HG03108 (cell line): Measurements from ENCODE around the gene IL6R.

Experiments used
- ATAC-seq: cut with Tn5 transposase; IDR thresholded peaks from one replicate; pipeline ENCODE4 v1.9.1; 2021; ENCODE audit warnings: moderate library complexity; ENCODE audit not compliant: unreplicated experiment

The IL6R gene

GRCh38 chr1:154446789-154447188 lies 41.6 kb downstream of the IL6R start:
- no peak for ATAC-seq

DNA sequence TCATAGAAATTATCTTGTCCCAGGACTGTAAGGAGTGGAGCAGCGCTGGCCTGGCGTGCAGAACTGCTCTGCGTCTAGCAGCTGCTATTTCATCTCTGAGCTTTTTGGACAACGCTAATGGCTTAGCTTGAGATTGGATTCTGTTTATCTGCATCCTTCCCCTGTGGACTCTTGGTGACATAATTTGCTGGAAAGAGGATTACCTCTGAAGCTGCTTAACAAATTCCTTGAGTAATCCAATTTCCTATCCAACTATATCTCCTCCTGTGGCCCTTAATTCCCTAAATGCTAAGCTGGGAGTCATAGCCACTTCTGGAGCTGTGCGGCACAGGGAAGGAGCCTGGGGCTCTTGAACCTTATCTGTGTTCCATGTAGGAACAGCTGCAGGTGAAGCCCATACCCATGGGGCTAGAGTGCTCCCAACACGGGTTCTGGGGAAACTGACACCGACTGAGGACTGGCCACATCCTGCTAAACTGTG lies 43.2 kb downstream of the IL6R start:
- no peak for ATAC-seq

- ATAC-seq, result no peak
Observed at GRCh38 chr1:154453161-154453560, 48.0 kb downstream of the IL6R start.

DNA sequence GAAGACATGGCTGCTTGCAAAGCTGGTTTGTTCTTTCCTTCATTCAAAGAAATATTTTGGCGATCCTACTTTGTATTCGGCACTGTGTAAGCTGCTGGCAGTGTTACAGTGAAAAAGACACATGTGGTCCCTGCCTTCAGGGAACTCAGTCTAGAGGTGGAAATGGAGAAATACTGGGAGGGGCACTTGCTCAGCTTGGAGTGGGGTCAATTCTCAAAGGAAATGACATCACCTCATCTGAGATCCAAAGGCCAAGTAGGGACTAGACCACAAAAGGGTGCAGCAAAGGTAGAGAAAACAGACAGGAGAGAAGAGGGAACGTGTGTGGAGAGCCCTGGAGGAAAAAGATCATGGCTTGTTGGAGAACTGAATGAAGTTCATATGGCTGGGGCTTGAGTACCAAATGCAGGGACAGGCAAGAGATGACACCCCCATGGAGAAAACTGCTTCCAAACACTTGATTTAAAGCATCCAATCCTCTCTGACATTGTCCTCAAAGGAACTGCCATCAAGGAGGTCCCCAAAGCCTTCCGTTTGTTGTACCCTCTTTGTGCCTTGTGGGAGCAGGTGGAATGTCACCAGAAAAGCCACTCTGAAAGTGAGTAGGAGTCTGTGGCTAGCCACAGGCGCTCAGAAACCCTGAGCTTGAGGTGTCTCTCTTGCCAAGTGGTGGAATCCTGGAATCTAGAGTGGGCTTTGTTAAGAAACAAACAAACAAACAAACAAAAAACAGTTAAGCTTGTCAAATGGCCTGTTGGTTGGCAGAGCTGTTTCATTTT lies 48.6 kb downstream of the IL6R start:
- no peak for ATAC-seq

GRCh38 chr1:154454386-154455120 lies 49.4 kb downstream of the IL6R start:
- no peak for ATAC-seq

GRCh38 chr1:154456631-154457030 lies 51.5 kb downstream of the IL6R start:
- no peak for ATAC-seq

GRCh38 chr1:154459080-154459479 lies 53.9 kb downstream of the IL6R start:
- ATAC-seq, result no peak

DNA sequence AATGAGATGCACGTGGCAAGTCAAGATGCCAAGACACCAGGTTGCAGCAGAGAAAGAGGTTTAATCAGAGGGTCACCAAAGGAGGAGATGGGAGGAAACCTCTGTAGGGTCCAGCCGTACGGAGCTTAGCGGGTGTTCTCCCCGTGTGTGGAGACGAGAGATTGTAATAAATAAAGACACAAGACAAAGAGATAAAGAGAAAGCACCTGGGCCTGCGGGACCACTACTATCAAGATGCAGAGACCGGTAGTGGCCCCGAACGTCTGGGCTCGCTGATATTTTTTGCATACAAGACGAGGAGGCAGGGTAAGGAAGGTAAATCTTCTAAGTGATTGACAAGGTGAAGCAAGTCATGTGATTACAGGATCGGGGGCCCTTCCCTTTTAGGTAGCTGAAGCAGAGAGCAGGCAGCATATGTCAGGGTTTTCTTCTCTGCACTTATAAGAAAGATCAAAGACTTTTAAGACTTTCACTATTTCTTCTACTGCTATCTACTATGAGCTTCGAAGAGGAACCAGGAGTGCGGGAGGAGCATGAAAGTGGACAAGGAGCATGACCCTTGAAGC lies 55.6 kb downstream of the IL6R start:
- ATAC-seq, result no peak

DNA sequence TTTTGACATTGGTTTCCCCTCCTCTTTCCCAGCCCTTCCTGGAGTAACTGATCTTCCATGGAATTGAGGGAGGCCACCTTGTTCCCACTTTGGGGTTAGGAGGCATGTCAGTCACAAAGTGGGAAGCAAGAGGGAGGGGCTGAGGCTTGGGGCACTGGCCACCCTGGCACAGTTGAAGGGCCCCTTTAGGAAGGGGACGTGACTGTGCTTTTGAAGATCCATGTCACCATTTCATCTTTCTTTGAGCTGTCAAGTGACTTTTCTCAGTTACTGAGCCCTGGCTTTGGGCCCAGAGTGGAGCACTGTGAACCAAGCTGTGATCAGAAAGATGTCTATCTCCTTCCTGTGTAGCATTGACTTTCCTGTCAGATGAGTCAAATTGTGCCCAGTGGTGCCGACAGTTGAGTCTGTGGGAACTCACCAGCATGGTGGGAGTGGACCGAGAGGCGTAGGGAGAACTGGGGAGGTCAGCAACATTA lies 58.4 kb downstream of the IL6R start:
- no peak for ATAC-seq

- ATAC-seq, result no peak
Observed at GRCh38 chr1:154465621-154466195, 60.6 kb downstream of the IL6R start.

GRCh38 chr1:154466206-154466605 lies 61.1 kb downstream of the IL6R start:
- ATAC-seq, result no peak

DNA sequence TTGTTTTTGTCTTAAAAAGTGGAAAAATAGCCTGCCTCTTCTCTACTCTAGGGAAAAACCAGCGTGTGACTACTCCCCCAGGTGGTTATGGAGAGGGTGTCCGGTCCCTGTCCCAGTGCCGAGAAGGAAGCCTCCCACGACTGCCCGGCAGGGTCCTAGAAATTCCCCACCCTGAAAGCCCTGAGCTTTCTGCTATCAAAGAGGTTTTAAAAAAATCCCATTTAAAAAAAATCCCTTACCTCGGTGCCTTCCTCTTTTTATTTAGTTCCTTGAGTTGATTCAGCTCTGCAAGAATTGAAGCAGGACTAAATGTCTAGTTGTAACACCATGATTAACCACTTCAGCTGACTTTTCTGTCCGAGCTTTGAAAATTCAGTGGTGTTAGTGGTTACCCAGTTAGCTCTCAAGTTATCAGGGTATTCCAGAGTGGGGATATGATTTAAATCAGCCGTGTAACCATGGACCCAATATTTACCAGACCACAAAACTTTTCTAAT lies 61.8 kb downstream of the IL6R start:
- ATAC-seq, result peak; percentile 53

GRCh38 chr1:154467434-154468102 lies 62.4 kb downstream of the IL6R start:
- ATAC-seq, result no peak

DNA sequence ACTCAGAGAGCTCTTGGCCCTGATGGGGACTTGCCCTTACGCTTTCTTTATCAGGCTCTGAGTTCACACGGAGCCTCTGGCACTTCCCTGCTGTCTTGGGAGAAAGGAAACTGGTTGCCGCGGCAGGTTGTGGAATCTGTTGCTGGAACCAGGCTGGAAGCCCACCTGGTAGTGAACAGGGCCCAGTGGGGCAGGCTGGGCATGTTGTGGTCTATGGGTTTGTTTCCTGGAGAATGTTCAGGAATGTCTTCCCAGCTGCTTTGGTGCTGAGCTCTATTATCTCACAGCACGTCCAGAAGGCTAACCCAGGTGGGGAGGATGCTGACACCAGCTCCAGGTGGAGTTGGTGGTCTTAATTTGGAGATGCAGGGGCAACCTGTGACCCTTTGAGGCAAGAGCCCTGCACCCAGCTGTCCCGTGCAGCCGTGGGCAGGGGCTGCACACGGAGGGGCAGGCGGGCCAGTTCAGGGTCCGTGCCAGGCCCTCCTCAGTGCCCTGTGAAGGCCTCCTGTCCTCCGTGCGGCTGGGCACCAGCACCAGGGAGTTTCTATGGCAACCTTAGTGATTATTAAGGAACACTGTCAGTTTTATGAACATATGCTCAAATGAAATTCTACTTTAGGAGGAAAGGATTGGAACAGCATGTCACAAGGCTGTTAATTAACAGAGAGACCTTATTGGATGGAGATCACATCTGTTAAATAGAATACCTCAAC lies 63.5 kb downstream of the IL6R start:
- ATAC-seq, result no peak

DNA sequence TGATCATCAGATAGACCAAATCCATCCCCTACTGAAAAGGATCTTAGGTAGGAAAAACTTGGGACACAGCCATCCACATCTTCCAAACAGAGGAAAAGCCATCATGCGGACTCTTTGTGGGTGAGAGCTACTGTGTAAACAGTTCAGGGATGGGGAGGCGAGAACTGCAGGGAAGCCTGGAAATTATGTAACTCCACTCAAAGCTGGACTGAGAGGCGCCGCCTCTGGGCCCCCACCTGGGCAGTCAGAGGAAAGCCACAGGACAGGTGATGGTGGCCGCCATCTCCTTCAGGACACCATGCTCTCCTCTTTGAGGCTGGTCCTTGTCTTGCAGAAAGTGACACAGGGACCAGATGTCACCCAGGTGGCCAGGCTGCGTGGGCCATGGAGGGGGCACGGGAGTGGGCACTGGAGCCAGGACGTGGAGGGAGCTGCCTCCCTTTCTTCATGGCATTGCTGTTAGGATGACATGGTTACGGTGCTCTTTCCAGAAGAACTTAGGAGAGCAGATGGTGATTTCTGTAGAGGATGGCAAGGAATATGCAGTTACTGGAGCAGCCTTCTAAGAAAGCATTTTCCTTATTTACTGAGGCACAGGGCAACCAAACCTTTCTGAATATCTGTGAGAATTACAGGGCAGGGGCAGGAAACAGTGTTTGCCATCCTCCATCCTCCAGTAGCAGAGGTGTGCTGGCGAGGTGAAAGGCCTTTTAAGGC lies 64.9 kb downstream of the IL6R start:
- ATAC-seq, result no peak

GRCh38 chr1:154471304-154471703 lies 66.2 kb downstream of the IL6R start:
- no peak for ATAC-seq

- no peak for ATAC-seq
Observed at GRCh38 chr1:154474802-154475201, 69.7 kb downstream of the IL6R start.

GRCh38 chr1:154476791-154477190 lies 71.6 kb downstream of the IL6R start:
- ATAC-seq, result no peak

GRCh38 chr1:154478013-154478412 lies 72.9 kb downstream of the IL6R start:
- no peak for ATAC-seq
